Hematopoietic multipotent progenitor cell treated with erythropoietin and hydrocortisone succinate and interleukin-3 and kit ligand, for 8 days (in vitro differentiated cells): Measurements from ENCODE around the gene OR7C1.
"Not testable (repeated sequence)": the region's sequence is repeated elsewhere in the genome, so short reads cannot be mapped to it uniquely, and the experiment has no call there.

Experiments
- DNase-seq: peaks from one replicate; pipeline ENCODE4 v3.0.0-alpha.2; 2015

Gene OR7C1

DNA sequence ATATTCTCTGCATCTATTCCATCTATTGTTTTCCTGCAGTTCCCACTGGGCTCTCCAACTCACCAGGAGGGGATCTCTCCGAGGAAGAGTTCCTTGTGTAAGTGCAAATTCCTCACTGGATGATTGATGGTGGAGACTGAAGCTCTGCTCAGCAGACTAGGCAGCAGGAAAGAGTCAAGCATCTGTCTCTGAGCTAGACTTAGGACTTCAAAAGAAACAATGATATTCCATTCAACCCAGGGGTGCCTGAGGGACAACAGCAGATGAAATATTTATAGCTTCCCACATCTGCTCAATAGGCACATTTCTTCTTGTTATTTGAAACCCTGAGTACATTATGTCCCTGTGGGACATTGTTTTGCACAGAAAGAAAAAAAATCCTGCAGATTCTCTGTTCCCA lies at the start of gene OR7C1, which contains the start of gene OR7A5:
Gene OR7C1 (minus strand): TSS at position 175 of the 400 bp plus-strand sequence. CDS start 35,049 bp downstream, outside the sequence.
Gene OR7A5 (minus strand): TSS at position 175 of the 400 bp plus-strand sequence. CDS start 6,944 bp downstream, outside the sequence.
- no peak for DNase-seq

DNA sequence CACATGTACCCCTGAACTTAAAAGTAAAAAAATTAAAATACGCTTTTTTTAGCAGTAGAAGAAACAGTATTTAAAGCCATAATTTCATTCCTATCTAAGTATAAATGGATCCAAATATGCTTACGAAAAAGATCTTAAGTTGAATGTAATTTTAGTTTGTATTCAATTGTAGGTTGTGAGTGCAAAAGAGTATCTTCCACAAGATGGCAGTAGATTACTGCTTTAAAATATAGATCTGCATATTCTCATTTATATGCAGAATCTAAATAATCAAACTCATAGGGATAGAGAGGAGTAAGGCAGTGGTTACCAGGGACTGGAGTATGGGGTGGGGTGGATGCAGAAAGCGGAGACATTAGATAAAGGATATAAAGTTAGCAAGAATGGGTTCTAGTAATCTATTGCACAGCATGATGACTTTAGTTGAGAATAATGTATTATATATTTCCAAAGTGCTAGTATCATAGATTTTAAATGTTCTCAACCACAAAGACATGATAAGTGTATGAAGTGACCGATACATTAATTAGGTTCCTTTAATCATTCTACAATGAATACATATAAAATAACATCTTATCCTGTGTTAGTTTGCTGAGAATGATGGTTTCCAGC lies 36.7 kb upstream of the OR7C1 start:
- DNase-seq, result peak; percentile 60

DNA sequence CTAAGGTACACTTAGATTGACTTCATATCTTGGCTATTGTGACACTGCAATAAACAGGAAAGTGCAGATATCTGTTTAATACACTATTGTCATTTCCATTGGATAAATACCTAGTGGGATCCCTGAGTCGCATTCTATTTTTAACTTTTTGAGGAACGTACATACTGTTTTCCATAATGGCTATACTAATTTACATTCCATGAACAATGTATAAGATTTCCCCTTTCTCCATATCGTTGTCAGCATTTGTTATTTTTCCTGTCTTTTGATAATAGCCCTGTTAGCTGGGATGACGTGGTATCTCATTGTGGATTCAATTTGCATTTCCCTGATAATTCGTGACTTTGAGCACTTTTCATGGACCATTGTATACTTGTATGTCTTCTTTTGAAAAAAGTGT lies 33.5 kb upstream of the OR7C1 start:
- no peak for DNase-seq

DNA sequence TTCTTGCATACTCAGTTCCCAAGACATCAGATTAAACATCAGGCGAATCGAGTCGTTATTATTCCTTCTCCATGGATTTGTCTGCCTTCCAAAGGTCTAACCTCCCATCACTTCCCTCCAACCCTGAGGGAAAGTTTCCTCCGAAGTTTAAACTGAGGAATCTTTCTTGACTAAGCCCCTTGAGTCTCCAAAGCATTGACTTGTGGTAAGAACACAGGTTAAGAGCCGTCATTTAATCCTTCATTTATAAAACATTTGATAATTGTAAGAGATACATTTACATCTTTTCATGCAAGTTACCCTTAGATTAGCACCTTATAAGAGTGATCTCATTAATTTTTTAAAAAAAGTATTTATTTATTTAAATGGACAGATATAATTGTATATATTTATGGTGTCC lies 13.8 kb upstream of the OR7C1 start, which contains the start of gene OR7A10:
Gene OR7A10 (minus strand): TSS at position 101 of the 400 bp plus-strand sequence. CDS start 7,045 bp downstream, outside the sequence.
- no peak for DNase-seq

DNA sequence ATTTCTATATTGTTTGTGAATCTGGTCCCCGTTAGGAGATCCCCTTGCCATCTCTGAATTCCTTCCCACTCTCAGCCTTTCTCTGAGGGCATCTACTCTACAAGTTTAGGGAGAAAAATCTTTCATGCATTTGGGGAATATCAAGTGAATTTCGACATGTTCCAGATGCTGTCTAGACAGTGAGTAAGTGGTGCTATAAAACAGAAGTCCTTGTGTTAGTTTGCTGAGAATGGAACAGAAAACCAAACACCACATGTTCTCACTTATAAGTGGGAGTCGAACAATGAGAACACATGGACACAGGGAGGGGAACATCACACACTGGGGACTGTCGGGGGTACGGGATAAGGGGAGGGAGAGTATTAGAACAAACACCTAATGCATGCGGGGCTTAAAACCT lies 8.6 kb upstream of the OR7C1 start:
- no peak for DNase-seq

DNA sequence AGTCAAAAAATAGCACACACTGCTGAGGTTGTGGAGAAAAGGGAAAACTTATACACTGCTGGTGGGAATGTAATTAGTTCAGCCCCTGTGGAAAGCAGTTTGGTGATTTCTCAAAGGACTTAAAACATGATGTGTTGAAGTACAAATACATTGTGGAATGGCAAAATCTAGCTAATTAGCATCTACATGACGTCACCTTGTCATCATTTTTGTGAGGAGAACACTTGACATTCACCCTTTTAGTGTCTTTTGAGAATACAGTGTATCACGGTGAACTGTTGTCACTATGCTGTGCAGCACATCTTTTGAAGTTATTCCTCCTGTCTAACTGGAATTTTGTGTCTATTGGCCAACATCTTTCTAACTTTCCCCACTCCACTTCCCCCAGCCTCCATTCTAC lies 8.2 kb upstream of the OR7C1 start:
- DNase-seq, result no peak

DNA sequence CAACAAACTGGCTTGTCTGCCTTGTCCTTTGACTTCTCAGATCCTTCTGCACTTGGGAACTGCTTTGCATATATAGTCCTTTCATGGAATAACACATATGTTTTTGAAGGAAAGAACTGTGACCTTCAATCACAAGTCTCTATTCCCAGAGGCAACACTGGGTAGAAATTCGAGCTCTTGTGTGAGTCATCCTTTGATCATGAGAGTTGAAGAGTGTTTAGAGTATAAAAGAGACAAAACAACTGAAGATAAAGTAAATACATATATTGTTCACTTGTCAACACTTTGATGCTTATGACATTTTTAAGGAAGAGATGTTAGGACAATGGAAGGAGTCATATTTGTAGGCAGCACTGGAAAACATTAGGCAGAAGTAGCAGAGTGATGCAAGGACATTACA lies 5.2 kb upstream of the OR7C1 start:
- no peak for DNase-seq

DNA sequence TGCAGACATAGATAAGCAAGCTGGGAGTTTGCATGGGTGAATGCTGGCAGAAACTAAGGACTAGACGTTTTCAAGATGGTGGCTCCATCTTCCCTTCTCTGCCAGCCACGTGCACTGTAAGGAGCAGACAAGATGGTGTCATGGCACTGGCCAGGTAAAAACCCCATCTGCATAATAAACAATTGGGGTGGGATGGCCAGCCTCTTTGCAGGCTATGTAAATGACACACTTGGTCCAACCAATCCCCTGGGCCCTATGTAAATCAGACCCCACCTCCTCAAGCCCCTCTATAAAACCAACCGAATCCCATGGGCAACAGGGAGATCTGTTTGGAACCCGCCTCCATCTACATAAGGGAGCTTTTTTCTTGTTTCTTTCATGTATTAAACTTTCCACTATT lies 2.4 kb upstream of the OR7C1 start:
- DNase-seq, result no peak

DNA sequence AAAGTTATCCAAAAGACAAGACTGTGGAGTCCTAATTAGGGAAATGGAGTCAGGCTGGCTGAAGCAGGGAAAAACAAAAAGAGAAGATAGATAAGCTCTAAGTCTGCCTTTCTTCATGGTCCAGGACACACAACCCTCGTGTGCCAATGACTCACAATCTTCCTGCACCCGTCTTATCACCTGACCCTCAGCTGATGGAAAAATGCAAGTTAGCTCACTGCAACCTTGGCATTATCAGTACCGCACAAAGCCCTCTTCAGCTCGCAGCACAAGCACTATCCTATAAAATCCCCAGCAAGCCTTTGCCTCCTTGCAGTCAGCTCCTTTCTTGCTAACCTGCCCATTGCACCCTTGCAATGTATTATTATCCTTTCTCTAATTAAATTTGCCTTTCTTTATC lies 4.3 kb downstream of the OR7C1 start:
- peak; percentile 96 for DNase-seq

DNA sequence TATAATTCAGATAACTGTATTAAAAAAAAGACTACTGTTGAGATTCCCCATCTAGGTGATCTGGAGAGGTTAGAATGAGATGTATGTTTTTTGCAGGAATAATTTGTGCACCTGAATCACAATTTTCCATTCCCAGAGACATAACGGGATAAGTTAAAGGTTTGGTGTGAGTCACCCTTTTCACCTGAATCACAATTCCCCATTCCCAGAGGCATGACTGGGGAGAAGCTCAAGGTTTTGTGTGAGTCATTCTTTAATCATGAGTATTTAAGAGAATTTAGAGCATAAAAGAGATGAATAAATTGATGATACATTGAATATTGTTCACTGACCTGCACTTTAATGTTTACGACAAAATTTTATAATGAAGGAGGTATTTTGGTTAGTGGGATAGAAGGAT lies 9.0 kb downstream of the OR7C1 start:
- no peak for DNase-seq

DNA sequence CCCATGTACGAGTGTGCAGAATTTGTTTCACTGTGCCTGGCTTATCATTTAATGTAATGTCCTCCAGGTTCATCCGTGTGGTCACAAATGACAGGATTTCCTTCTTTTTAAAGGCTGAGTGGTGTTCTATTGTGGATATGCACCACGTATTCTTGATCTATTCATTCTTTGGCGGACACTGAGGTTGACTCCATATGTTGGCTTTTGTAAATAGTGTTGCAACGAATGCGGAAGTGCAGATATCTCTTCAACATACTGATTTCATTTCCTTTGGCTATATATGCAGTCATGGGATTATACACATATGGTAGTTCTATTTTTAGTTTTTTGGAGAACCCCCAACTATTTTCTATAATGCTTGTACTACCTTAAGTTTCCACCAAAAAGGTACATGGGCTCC lies 13.0 kb downstream of the OR7C1 start:
- DNase-seq, result no peak

DNA sequence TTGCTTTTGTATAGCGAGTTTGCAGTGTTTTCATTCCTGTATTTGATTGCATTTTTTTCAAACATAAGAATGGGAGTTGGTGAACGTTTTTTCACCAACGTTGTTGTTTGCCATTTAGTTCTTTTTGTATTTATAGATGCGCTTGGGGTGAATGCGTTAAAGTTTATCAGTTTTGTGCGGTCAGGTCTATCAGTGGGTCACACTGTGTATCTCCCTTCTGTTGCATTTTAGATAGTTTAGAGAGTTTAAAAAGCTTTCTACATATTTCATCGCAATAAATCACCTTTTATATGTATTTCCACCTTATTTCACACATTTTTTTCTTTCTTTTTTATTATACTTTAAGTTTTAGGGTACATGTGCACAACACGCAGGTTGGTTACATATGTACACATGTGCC lies 16.4 kb downstream of the OR7C1 start:
- peak; percentile 9 for DNase-seq

DNA sequence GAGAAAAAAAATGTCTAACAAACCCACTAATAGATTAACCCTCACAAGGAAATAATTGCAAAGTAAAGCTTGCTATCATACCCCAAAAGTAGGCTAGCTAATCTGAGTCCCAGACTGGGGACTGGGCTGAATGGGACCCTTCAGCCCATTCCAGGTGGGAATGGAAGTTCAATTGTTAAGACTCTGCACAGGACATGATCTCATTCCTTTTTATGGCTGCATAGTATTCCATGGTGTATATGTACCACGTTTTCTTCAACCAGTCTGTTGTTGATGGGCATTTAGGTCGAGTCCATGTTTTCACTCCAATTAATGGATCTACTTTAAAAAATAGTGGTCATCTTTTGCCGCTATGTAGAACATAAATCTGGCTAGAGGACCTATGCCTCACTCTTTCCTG lies 17.9 kb downstream of the OR7C1 start:
- DNase-seq, result no peak

DNA sequence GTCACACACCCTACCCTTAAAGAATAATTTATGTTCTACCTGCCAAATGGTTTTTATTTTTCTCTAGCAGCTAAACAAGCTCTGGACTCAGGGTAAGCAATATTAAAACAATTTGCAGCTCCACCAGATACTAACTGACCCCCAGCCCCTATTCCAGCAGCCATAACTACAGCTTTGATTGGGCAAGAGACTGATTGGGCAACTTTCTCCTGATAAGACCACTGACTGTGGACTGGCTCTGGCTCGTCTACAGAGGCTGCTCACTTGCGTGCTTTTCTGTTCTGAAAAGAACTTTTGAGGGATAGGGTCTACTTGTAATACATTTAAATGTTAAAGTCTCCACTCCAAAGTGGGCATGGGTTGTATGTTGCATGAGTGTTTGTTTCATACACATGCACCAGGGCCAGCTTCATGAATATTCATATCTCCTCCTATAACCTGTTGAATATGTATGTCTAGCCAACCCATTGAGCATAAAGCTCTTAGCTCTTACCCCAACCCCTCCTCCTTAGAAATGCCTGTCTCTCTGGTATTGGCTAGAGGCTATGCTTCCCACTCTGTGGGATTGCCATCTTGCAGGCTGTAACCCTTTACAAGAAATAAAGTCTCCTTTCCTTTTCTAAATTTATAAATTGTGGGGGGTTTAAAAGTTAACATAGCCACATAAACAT lies 19.9 kb downstream of the OR7C1 start:
- no peak for DNase-seq

DNA sequence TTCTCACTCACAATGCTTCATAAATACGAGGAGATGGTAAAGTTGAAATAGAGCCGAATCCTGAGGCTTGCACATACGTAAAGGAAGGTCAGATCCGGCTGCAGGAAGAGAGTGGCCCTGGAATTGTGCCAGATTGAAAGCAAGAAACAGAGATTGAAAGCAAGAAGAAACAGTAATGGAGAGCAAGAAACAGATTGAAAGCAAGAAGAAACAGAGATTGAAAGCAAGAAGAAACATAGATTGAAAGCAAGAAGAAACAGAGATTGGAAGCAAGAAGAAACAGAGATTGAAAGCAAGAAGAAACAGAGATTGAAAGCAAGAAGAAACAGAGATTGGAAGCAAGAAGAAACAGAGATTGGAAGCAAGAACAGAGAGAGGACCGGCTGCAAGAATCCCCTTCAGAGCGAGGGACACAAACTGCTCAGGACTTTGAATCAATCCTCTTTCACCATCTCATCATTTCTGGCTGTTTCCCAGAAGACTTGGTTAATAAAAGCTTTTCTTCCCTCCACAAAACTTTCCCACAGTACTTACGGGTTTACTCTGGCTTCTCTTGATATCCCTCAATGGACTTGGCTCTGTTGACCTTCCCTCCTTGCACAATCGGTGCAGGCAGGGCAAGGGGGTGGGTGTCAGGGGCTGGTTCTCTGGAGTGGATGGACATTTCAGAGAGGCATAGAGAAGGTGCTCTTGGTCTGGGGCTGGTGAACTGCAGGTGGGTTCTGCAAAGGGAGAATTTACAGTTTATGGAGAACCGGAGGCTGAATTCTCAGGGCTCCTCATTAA lies 25.5 kb downstream of the OR7C1 start:
- no peak for DNase-seq

DNA sequence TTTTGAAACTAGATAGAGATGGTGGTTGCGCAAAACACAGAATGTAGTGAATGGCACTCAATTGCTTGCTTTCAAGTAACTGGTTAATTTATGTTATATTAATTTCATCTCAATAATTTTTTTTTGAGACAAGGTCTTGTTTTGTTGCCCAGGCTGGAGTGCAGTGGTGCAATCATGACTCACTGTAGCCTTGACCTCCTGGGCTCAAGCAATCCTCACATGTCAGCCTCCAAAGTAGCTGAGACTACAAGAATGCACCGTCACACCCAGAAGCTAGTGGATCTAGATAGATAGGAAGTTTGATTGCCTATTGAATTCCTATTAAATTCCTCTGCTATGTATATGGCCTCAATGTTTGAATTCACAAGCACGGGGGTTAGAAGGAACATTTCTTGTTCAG lies 30.2 kb downstream of the OR7C1 start:
- no peak for DNase-seq

DNA sequence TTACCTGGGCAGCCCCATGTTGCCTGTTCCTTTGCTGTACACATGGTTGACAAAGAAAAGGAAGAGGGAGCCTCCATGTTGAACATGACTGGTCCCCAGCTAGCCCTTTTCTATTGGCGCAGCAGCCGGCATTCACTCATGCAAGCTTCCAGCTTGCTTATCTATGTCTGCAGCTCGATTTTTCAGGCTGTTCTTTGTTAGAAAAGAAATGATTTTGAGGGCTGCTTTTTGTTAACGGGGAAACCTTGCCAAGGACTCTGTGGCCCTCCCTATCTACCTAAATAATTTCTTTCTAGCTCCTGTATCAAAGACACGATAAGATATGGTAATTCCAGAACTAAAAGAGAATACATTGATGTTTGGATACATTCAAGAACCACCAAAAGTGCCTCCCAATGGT lies 36.2 kb downstream of the OR7C1 start:
- no peak for DNase-seq

DNA sequence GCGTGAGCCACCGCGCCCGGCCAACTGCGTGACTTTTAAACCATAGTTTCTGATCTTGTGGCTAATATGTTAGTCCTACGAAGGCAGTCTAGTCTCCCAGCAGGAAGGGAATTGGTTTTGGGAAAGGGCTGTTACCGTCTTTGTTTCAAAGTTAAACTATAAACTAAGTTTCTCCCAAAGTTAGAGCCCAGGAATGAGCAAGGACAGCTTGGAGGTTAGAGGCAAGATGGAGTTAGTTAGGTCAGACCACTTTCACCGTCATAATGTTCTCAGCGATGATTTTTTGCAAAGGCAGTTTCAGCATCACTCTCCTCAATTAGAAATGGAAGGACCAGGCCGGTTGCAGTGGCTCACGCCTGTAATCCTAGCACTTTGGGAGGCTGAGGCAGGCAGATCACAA lies 39.0 kb downstream of the OR7C1 start:
- no peak for DNase-seq

DNA sequence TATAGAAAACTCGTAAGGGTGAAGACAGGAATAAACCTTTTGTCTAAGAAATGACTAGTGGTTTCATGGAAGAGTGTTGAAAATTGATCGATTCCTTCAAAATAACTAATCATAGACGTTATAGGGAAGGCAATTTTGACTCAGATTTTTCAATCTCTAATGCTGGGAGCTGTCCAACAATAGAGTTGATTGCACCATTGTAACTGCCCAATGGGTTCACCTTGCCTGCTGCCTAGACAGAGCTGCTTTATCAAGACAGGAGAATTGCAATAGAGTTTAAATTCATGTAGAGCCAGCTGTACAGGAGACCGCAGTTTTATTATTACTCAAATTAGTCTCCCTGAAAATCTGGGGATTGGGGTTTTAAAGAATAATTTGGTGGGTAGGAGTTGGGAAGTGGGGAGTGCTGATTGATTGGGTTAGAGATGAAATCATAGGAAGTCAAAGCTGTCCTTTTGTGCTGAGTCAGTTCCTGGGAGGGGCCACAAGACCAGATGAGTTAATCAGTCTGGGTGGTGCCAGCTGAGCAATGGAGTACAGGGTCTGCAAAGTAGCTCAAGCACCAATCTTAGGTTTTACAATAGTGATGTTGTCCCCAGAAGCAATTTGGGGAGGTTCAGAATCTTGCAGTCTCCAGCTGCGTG lies 39.8 kb downstream of the OR7C1 start:
- DNase-seq, result peak; percentile 58

DNA sequence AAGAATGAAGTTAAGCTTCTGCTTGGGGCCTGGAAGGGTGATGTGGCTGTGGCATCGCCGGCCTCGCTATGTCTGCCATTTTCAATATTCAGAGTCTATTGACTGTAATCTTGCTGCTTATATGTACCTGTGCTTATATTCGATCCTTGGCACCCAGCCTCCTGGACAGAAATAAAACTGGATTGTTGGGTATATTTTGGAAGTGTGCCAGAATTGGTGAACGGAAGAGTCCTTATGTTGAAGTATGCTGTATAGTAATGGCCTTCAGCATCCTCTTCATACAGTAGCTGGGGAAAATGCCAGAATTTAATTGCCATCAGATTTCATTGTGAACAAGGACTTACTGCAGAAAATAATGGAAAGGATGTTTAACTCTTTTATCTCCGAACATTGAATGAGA lies 42.7 kb downstream of the OR7C1 start:
- not testable (repeated sequence) for DNase-seq

DNA sequence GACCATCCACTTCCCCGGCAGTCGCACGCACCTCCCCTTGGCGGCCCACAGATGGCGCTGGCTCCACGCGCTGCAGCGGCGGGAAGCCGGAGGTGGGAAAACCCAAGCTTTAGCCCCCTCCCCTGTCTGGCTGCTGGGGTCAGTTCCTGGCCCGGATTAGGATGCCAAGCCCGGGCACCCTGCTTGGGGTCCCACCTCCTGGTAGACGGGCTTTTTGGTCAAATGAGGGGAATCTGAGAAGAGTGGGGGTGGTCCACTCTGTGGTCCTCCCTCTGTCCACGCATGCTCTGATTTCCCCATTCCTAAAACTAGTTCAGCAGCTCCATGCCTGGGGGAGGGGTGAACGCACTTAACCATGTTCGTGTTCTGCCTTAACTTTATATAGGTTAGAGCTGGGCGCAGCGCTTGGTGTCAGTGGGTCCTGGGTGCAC lies 48.5 kb downstream of the OR7C1 start:
- peak; percentile 48 for DNase-seq

DNA sequence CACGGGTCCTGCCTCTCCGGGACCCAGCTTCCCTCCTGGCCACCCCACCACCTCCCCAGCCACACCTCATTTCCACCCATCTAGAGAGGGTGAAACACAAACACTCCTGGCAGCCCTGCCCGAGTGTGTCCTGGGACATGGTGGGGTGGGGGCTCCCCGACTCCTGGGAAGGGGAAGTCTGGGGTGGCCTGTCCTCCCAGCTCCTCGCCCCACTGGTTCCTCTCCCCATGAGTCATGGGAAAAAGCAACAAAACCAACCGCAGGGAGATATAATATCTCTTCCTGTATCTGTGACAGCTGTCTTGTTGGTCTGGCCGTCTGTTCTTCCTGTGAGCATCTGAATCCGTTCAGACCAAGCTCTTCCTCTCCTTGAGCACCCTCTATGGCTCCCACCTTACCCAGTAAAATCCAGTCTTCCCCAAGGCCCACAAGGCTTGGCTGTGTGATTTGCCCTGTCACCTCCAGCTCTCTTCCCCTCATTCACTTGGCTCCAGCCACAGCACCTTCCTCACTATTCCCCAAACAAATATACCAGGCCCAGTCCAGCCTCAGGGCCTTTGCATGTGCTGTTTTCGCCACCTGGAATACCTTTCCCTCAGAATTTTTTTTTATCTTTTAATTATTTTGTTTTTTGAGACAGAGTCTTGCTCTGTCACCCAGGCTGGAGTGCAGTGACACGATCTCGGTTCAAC lies 49.7 kb downstream of the OR7C1 start:
- peak; percentile 88 for DNase-seq

DNA sequence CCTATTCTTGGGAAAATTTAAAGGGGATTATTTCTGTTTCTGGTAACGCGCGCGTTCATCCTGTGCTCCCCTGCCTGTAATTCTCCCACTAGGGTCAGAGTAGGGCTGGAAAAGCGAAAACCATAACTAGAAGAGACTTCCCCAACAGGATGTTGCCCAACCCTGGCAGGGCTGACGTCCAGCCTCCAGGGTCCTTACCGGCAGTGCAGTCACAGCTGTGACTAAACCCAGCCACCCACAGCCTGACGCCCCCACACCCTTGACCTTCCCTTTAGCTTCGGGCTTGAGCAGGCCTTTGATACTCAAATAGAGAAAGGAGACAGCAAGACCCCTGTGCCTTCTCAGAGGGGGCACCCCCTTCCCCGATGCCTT lies 50.3 kb downstream of the OR7C1 start:
- DNase-seq, result peak; percentile 45
